ENCODE data around the gene HJV.

DNA sequence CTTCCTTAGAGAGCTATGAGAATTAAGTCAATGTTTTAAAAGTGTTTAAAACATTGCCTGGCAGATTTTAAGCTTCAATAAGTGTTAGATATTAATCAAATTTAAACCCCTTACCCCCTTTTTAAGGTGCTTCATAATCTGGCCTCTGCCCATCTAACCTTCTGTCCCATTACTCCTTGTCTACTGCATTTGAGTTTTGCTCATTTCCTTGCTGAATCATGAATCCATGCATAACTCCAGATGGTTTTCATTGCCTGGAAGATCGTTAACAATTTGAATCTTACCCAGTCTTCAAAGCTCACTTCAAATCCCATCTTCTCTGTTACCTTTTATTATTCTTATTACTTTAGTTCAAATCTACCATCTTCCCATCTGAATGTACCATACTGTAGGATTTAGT, 4.6 kb downstream of the HJV start:
- TF ChIP-seq MTF2 (CRISPR knock-in tag; IDR thresholded peaks at IDR 0.05; ENCODE audit: borderline replicate concordance) (no peak), ZNF207 (IDR thresholded peaks at IDR 0.05; ENCODE audit: borderline replicate concordance) (no peak), NFYB (CRISPR knock-in tag; IDR thresholded peaks at IDR 0.05) (no peak), ZNF546 (CRISPR knock-in tag; conservative IDR thresholded peaks at IDR 0.05) (no peak), ZNF124 (CRISPR knock-in tag; IDR thresholded peaks at IDR 0.05) (no peak), SMAD3 (CRISPR knock-in tag; IDR thresholded peaks at IDR 0.05) (no peak), JUND (CRISPR knock-in tag; IDR thresholded peaks at IDR 0.05) (no peak)
- TF ChIP-seq, protein P1, sequence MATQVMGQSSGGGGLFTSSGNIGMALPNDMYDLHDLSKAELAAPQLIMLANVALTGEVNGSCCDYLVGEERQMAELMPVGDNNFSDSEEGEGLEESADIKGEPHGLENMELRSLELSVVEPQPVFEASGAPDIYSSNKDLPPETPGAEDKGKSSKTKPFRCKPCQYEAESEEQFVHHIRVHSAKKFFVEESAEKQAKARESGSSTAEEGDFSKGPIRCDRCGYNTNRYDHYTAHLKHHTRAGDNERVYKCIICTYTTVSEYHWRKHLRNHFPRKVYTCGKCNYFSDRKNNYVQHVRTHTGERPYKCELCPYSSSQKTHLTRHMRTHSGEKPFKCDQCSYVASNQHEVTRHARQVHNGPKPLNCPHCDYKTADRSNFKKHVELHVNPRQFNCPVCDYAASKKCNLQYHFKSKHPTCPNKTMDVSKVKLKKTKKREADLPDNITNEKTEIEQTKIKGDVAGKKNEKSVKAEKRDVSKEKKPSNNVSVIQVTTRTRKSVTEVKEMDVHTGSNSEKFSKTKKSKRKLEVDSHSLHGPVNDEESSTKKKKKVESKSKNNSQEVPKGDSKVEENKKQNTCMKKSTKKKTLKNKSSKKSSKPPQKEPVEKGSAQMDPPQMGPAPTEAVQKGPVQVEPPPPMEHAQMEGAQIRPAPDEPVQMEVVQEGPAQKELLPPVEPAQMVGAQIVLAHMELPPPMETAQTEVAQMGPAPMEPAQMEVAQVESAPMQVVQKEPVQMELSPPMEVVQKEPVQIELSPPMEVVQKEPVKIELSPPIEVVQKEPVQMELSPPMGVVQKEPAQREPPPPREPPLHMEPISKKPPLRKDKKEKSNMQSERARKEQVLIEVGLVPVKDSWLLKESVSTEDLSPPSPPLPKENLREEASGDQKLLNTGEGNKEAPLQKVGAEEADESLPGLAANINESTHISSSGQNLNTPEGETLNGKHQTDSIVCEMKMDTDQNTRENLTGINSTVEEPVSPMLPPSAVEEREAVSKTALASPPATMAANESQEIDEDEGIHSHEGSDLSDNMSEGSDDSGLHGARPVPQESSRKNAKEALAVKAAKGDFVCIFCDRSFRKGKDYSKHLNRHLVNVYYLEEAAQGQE (IDR thresholded peaks at IDR 0.05; ENCODE audit: borderline replicate concordance in 1 of 2, low read depth in 1 of 2, low read length in 2 of 2), result no peak
- TF ChIP-seq, protein P2, sequence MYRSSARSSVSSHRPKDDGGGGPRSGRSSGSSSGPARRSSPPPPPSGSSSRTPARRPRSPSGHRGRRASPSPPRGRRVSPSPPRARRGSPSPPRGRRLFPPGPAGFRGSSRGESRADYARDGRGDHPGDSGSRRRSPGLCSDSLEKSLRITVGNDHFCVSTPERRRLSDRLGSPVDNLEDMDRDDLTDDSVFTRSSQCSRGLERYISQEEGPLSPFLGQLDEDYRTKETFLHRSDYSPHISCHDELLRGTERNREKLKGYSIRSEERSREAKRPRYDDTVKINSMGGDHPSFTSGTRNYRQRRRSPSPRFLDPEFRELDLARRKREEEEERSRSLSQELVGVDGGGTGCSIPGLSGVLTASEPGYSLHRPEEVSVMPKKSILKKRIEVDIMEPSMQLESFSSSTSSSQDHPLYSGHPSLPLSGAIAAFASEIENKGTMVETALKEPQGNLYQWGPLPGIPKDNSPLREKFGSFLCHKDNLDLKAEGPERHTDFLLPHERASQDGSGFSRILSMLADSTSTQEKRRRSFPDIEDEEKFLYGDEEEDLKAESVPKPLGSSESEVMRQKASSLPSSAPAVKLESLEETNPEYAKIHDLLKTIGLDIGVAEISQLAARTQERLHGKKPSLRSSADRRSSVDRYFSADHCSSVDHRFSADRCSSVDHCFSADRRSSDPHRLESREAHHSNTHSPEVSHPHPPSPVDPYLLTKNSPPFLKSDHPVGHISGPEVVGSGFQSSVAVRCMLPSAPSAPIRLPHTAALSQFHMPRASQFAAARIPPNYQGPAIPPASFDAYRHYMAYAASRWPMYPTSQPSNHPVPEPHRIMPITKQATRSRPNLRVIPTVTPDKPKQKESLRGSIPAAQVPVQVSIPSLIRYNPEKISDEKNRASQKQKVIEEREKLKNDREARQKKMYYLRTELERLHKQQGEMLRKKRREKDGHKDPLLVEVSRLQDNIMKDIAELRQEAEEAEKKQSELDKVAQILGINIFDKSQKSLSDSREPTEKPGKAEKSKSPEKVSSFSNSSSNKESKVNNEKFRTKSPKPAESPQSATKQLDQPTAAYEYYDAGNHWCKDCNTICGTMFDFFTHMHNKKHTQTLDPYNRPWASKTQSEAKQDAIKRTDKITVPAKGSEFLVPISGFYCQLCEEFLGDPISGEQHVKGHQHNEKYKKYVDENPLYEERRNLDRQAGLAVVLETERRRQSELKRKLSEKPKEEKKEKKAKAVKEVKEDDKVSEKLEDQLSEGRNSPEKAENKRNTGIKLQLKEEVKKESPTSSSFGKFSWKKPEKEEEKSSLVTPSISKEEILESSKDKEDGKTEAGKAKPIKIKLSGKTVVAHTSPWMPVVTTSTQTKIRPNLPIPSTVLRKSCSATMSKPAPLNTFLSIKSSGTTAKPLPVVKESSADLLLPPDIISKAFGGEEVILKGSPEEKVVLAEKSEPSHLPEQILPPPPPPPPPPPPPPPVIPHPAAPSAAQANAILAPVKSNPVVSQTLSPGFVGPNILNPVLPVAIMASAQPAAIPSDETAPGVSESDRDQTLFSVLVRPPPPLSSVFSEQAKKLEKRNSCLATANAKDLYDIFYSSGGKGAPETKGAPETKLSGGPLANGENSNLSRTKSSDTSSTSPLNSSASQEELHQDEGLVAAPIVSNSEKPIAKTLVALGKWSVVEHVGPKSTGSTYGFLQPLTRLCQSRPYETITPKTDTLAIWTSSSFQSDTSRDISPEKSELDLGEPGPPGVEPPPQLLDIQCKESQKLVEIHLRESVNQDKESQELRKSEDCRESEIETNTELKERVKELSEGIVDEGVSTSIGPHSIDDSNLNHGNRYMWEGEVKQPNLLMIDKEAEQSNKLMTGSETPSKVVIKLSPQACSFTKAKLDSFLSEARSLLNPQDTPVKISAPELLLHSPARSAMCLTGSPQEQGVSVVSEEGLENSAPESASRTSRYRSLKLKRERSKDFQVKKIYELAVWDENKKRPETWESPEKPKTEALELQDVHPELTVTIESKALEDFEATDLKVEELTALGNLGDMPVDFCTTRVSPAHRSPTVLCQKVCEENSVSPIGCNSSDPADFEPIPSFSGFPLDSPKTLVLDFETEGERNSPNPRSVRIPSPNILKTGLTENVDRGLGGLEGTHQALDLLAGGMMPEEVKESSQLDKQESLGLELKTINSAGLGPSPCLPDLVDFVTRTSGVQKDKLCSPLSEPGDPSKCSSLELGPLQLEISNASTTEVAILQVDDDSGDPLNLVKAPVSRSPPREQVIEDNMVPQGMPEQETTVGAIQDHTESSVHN (CRISPR knock-in tag; IDR thresholded peaks at IDR 0.05), result no peak
- TF ChIP-seq, protein P3, sequence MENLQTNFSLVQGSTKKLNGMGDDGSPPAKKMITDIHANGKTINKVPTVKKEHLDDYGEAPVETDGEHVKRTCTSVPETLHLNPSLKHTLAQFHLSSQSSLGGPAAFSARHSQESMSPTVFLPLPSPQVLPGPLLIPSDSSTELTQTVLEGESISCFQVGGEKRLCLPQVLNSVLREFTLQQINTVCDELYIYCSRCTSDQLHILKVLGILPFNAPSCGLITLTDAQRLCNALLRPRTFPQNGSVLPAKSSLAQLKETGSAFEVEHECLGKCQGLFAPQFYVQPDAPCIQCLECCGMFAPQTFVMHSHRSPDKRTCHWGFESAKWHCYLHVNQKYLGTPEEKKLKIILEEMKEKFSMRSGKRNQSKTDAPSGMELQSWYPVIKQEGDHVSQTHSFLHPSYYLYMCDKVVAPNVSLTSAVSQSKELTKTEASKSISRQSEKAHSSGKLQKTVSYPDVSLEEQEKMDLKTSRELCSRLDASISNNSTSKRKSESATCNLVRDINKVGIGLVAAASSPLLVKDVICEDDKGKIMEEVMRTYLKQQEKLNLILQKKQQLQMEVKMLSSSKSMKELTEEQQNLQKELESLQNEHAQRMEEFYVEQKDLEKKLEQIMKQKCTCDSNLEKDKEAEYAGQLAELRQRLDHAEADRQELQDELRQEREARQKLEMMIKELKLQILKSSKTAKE (CRISPR knock-in tag; IDR thresholded peaks at IDR 0.05; ENCODE audit: borderline replicate concordance), result no peak
